ENCODE results near the gene EXOSC2. TPM values are rescaled to one million over a fixed set of nuclear protein-coding genes. Genes with fewer than 3 reads are reported as not detected.
A peak's percentile ranks its signal among the peaks of the same experiment; 100 is the strongest.

Gene EXOSC2, protein sequence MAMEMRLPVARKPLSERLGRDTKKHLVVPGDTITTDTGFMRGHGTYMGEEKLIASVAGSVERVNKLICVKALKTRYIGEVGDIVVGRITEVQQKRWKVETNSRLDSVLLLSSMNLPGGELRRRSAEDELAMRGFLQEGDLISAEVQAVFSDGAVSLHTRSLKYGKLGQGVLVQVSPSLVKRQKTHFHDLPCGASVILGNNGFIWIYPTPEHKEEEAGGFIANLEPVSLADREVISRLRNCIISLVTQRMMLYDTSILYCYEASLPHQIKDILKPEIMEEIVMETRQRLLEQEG
- total RNA-seq = 10 to 100 TPM in 5 of 6 experiments, 1 to 10 TPM in 1; 9.3 to 15.9 (median 13.3) TPM
- long read RNA-seq, partial matches to known transcripts = 0 of 4 reads
- long read RNA-seq, other reads (novel, unspliced or antisense) = 1 of 4 reads

DNA sequence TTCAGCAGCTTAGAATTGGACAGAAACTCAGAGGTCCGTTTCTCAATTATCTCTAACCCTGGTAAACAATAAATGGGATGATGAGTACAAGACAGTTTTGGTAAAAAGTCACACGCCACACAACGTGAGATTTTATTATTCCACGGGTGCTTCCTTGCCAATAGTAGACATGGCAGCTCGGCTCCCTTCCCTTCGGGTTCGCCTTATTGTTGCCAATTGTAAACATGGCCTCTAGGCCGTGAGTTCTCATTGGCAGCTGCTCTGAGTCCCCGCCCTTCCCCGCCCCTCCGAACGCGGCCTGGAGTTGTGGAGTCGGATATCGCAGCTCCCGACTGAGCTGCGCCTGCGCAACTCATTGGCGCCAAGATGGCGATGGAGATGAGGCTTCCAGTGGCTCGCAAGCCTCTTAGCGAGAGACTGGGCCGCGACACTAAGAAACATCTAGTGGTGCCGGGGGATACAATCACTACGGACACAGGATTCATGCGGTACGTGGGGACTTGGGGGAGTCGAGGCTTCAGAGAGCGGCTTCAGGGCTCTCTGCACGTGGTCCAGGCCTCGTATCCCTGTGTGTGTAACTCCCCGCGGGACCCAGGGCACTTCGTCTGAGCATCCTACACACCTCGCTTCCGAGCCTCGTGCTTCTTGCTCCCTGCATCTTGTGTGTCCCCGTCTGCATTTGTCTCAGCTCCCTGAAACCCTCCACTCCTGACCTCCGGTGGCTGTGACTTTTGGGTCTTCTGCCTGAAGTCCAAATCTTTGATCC, at the start of gene EXOSC2:
EXOSC2 (plus strand) TSS at position 355 of the 766 bp plus-strand sequence; CDS start at position 367, 12 bp downstream.
- H3K27ac ChIP-seq = peak within 1 kb of the TSS in 1 of 3 donors; percentile 50
- H3K36me3 ChIP-seq = peaks cover 0 to 14% (median 2%) of the 10 kb centered on the region in 4 donors
- H3K9me3 ChIP-seq = no peaks in the 10 kb centered on the region
- H3K4me1 ChIP-seq = peaks cover 0 to 28% (median 8%) of the 10 kb centered on the region in 4 donors
- ATAC-seq (peak; percentile 91 to 95 (median 93)), DNase-seq (peak; percentile 97 to 99 (median 98))
- WGBS (ENCODE audit: insufficient coverage, low coverage, low lambda C conversion rate, missing lambda C conversion rate) = 0% methylated on average over 22 of the region's 40 CpGs
- peak within 1 kb of the TSS; percentile 69 to 92 (median 71) for H3K4me3 ChIP-seq
- no peaks in the 10 kb centered on the region for H3K27me3 ChIP-seq
- intact Hi-C loops (cut with DNase I) = no loop called here
- TF ChIP-seq, protein P1, sequence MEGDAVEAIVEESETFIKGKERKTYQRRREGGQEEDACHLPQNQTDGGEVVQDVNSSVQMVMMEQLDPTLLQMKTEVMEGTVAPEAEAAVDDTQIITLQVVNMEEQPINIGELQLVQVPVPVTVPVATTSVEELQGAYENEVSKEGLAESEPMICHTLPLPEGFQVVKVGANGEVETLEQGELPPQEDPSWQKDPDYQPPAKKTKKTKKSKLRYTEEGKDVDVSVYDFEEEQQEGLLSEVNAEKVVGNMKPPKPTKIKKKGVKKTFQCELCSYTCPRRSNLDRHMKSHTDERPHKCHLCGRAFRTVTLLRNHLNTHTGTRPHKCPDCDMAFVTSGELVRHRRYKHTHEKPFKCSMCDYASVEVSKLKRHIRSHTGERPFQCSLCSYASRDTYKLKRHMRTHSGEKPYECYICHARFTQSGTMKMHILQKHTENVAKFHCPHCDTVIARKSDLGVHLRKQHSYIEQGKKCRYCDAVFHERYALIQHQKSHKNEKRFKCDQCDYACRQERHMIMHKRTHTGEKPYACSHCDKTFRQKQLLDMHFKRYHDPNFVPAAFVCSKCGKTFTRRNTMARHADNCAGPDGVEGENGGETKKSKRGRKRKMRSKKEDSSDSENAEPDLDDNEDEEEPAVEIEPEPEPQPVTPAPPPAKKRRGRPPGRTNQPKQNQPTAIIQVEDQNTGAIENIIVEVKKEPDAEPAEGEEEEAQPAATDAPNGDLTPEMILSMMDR (IDR thresholded peaks at IDR 0.05) = no peak
- TF ChIP-seq POLR2A (IDR thresholded peaks at IDR 0.05) = peak; percentile 48

DNA sequence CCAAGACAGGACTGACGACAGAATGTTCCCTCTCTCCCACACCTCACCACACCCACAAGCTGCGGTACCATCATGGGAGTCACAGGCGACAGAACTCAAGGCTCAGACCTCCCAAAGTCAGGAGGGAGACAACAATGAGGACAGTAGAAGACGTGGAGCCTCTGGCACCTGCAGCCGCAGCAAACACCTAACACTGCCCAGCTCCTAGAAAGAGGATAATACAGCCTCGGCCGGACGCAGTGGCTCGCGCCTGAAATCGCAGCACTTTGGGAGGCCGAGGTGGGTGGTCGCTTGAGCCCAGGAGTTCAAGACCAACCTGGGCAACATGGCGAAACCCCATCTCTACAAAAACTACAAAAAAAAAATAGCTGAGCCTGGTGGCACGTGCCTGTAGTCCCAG, 42.4 kb upstream of the EXOSC2 start:
- Histone ChIP-seq H3K4me3 (no peak overlapping the region), H3K27me3 (no peaks in the 10 kb centered on the region), H3K4me1 (no peaks in the 10 kb centered on the region), H3K27ac (no peak overlapping the region), H3K9me3 (no peaks in the 10 kb centered on the region), H3K36me3 (no peaks in the 10 kb centered on the region)
- ATAC-seq (no peak), DNase-seq (no peak)
- intact Hi-C loops (cut with DNase I) = no loop called here
- WGBS (ENCODE audit: insufficient coverage, low coverage, low lambda C conversion rate, missing lambda C conversion rate) = 58% methylated on average over 13 of the region's 15 CpGs
- no peak for TF ChIP-seq POLR2A (IDR thresholded peaks at IDR 0.05)
- TF ChIP-seq, protein P1 (IDR thresholded peaks at IDR 0.05) = no peak

DNA sequence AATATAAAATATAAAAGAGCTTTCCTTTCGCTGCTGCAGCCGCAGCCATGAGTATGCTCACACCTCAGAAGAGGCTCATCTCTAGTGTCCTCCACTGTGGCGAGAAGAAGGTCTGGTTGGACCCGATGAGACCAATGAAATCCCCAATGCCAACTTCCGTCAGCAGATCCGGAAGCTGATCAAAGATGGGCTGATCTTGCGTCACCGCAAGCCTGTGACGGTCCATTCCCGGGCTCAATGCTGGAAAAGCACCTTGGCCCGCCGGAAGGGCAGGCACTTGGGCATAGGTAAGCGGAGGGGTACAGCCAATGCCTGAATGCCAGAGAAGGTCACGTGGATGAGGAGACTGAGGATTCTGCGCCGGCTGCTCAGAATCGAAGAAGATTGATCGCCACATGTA, 41.8 kb upstream of the EXOSC2 start:
- TF ChIP-seq POLR2A (IDR thresholded peaks at IDR 0.05) = no peak
- no peak overlapping the region for H3K4me3 ChIP-seq
- H3K27me3 ChIP-seq = no peaks in the 10 kb centered on the region
- H3K27ac ChIP-seq = no peak overlapping the region
- DNase-seq = no peak
- WGBS (ENCODE audit: insufficient coverage, low coverage, low lambda C conversion rate, missing lambda C conversion rate) = no CpG with 5 or more reads among the region's 18 CpGs
- H3K4me1 ChIP-seq = no peaks in the 10 kb centered on the region
- intact Hi-C loops (cut with DNase I) = no loop called here
- no peaks in the 10 kb centered on the region for H3K9me3 ChIP-seq
- no peaks in the 10 kb centered on the region for H3K36me3 ChIP-seq
- ATAC-seq = no peak

DNA sequence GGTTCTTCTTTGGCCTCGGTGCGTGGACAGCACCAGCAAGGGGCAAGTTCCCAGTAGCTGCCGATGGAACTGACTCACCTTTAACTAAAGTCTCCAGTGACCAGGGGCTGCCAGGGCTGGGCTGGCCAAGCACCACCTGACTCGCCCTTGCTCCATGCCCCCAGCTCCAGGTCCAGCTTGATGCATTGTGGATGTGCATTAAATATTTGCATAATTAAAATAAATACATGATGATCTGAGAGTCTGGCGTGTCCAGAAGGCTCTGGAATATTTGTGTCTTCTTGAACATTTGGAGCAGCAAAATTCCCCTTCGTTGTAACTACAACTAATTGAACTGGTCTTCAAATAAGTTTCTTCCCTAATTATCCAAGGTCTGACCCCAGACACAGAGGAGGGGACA, 38.7 kb upstream of the EXOSC2 start:
- H3K4me3 ChIP-seq = no peak overlapping the region
- no peaks in the 10 kb centered on the region for H3K9me3 ChIP-seq
- intact Hi-C loops (cut with DNase I) = no loop called here
- TF ChIP-seq, protein P1 (IDR thresholded peaks at IDR 0.05) = no peak
- no peak for TF ChIP-seq POLR2A (IDR thresholded peaks at IDR 0.05)
- ATAC-seq = no peak
- no peaks in the 10 kb centered on the region for H3K4me1 ChIP-seq
- WGBS (ENCODE audit: insufficient coverage, low coverage, low lambda C conversion rate, missing lambda C conversion rate) = 78% methylated on average over 4 of the region's 6 CpGs
- H3K27ac ChIP-seq = no peak overlapping the region
- H3K27me3 ChIP-seq = peaks cover 12 to 15% of the 10 kb centered on the region in 2 donors
- no peaks in the 10 kb centered on the region for H3K36me3 ChIP-seq
- no peak for DNase-seq
